ENCODE data around the gene ANKRD23. TPM values are rescaled to one million over a fixed set of nuclear protein-coding genes. Genes with fewer than 3 reads are reported as not detected.

ANKRD23 gene
- total and polyA plus RNA-seq, 9 donors, result 4.1 to 8.1 (median 6.9) TPM

- peaks cover 77% of the 10 kb centered on the region for H3K4me1 ChIP-seq (ENCODE audit: control insufficient read depth, insufficient read depth, low read length)
- WGBS (ENCODE audit: insufficient coverage), result 73% methylated on average over 9 of the region's 15 CpGs
- no peaks in the 10 kb centered on the region for H3K36me3 ChIP-seq (ENCODE audit: control insufficient read depth, insufficient read depth, low read length)
- peaks cover 11% of the 10 kb centered on the region for H3K27me3 ChIP-seq (ENCODE audit: control insufficient read depth, insufficient read depth, low read length)
- peak; percentile 57 for DNase-seq
- peak overlapping the region; percentile 59 for H3K27ac ChIP-seq (ENCODE audit: low read length)
- H3K4me3 ChIP-seq (ENCODE audit: low read length), result no peak overlapping the region
- H3K9me3 ChIP-seq (replicated peaks; ENCODE audit: control insufficient read depth, low read depth, low read length), result no peaks in the 10 kb centered on the region
Observed at GRCh38 chr2:96877631-96878092, 33.8 kb upstream of the ANKRD23 start.

GRCh38 chr2:96877042-96877451 is 33.2 kb upstream of the ANKRD23 start:
- H3K27ac ChIP-seq (ENCODE audit: low read length), result peak overlapping the region; percentile 29
- H3K4me3 ChIP-seq (ENCODE audit: low read length), result no peak overlapping the region
- DNase-seq, result no peak
- H3K4me1 ChIP-seq (ENCODE audit: control insufficient read depth, insufficient read depth, low read length), result peaks cover 71% of the 10 kb centered on the region
- H3K27me3 ChIP-seq (ENCODE audit: control insufficient read depth, insufficient read depth, low read length), result peaks cover 13% of the 10 kb centered on the region
- no peaks in the 10 kb centered on the region for H3K36me3 ChIP-seq (ENCODE audit: control insufficient read depth, insufficient read depth, low read length)
- H3K9me3 ChIP-seq (replicated peaks; ENCODE audit: control insufficient read depth, low read depth, low read length), result no peaks in the 10 kb centered on the region
- no CpG with 5 or more reads among the region's 6 CpGs for WGBS (ENCODE audit: insufficient coverage)

GRCh38 chr2:96876269-96877041 is 32.6 kb upstream of the ANKRD23 start:
- peaks cover 66% of the 10 kb centered on the region for H3K4me1 ChIP-seq (ENCODE audit: control insufficient read depth, insufficient read depth, low read length)
- WGBS (ENCODE audit: insufficient coverage), result 73% methylated on average over 13 of the region's 16 CpGs

GRCh38 chr2:96875498-96876268 is 31.9 kb upstream of the ANKRD23 start:
- no peak for DNase-seq
- Histone ChIP-seq H3K36me3 (ENCODE audit: control insufficient read depth, insufficient read depth, low read length) (no peaks in the 10 kb centered on the region), H3K4me1 (ENCODE audit: control insufficient read depth, insufficient read depth, low read length) (peaks cover 68% of the 10 kb centered on the region), H3K27ac (ENCODE audit: low read length) (no peak overlapping the region), H3K9me3 (replicated peaks; ENCODE audit: control insufficient read depth, low read depth, low read length) (no peaks in the 10 kb centered on the region), H3K4me3 (ENCODE audit: low read length) (no peak overlapping the region), H3K27me3 (ENCODE audit: control insufficient read depth, insufficient read depth, low read length) (peaks cover 13% of the 10 kb centered on the region)
- WGBS (ENCODE audit: insufficient coverage), result 62% methylated on average over 11 of the region's 14 CpGs

More at GRCh38 chr2:96876269-96877041, 32.6 kb upstream of the ANKRD23 start:
- peaks cover 13% of the 10 kb centered on the region for H3K27me3 ChIP-seq (ENCODE audit: control insufficient read depth, insufficient read depth, low read length)
- DNase-seq, result no peak
- peak overlapping the region; percentile 20 for H3K27ac ChIP-seq (ENCODE audit: low read length)
- H3K9me3 ChIP-seq (replicated peaks; ENCODE audit: control insufficient read depth, low read depth, low read length), result no peaks in the 10 kb centered on the region
- no peak overlapping the region for H3K4me3 ChIP-seq (ENCODE audit: low read length)
- no peaks in the 10 kb centered on the region for H3K36me3 ChIP-seq (ENCODE audit: control insufficient read depth, insufficient read depth, low read length)

GRCh38 chr2:96874198-96874831 is 30.5 kb upstream of the ANKRD23 start:
- H3K4me1 ChIP-seq (ENCODE audit: control insufficient read depth, insufficient read depth, low read length), result peaks cover 73% of the 10 kb centered on the region
- H3K27me3 ChIP-seq (ENCODE audit: control insufficient read depth, insufficient read depth, low read length), result peaks cover 17% of the 10 kb centered on the region
- DNase-seq, result no peak
- WGBS (ENCODE audit: insufficient coverage), result 43% methylated on average over 11 of the region's 18 CpGs
- no peak overlapping the region for H3K4me3 ChIP-seq (ENCODE audit: low read length)
- H3K9me3 ChIP-seq (replicated peaks; ENCODE audit: control insufficient read depth, low read depth, low read length), result no peaks in the 10 kb centered on the region
- H3K27ac ChIP-seq (ENCODE audit: low read length), result no peak overlapping the region
- no peaks in the 10 kb centered on the region for H3K36me3 ChIP-seq (ENCODE audit: control insufficient read depth, insufficient read depth, low read length)

GRCh38 chr2:96873651-96874096 is 29.9 kb upstream of the ANKRD23 start:
- H3K27me3 ChIP-seq (ENCODE audit: control insufficient read depth, insufficient read depth, low read length), result peaks cover 16% of the 10 kb centered on the region
- H3K27ac ChIP-seq (ENCODE audit: low read length), result peak overlapping the region; percentile 29
- H3K9me3 ChIP-seq (replicated peaks; ENCODE audit: control insufficient read depth, low read depth, low read length), result no peaks in the 10 kb centered on the region
- H3K4me3 ChIP-seq (ENCODE audit: low read length), result no peak overlapping the region
- 23% methylated on average over 4 of the region's 8 CpGs for WGBS (ENCODE audit: insufficient coverage)
- H3K36me3 ChIP-seq (ENCODE audit: control insufficient read depth, insufficient read depth, low read length), result no peaks in the 10 kb centered on the region
- H3K4me1 ChIP-seq (ENCODE audit: control insufficient read depth, insufficient read depth, low read length), result peaks cover 67% of the 10 kb centered on the region
- peak; percentile 55 for DNase-seq

- WGBS (ENCODE audit: insufficient coverage), result 68% methylated on average over 7 of the region's 14 CpGs
- Histone ChIP-seq H3K4me3 (ENCODE audit: low read length) (no peak overlapping the region), H3K27ac (ENCODE audit: low read length) (no peak overlapping the region)
Observed at GRCh38 chr2:96872591-96873349, 28.9 kb upstream of the ANKRD23 start.

GRCh38 chr2:96870626-96871255 is 26.9 kb upstream of the ANKRD23 start:
- WGBS (ENCODE audit: insufficient coverage), result 23% methylated on average over 7 of the region's 13 CpGs
- Histone ChIP-seq H3K27me3 (ENCODE audit: control insufficient read depth, insufficient read depth, low read length) (peaks cover 13% of the 10 kb centered on the region), H3K4me3 (ENCODE audit: low read length) (peak overlapping the region; percentile 91), H3K4me1 (ENCODE audit: control insufficient read depth, insufficient read depth, low read length) (peaks cover 60% of the 10 kb centered on the region), H3K36me3 (ENCODE audit: control insufficient read depth, insufficient read depth, low read length) (peaks cover 21% of the 10 kb centered on the region), H3K27ac (ENCODE audit: low read length) (peak overlapping the region; percentile 85), H3K9me3 (replicated peaks; ENCODE audit: control insufficient read depth, low read depth, low read length) (no peaks in the 10 kb centered on the region)
- peak; percentile 57 for DNase-seq

More at GRCh38 chr2:96872591-96873349, 28.9 kb upstream of the ANKRD23 start:
- no peak for DNase-seq
- Histone ChIP-seq H3K9me3 (replicated peaks; ENCODE audit: control insufficient read depth, low read depth, low read length) (no peaks in the 10 kb centered on the region), H3K36me3 (ENCODE audit: control insufficient read depth, insufficient read depth, low read length) (peaks cover under 1% of the 10 kb centered on the region), H3K27me3 (ENCODE audit: control insufficient read depth, insufficient read depth, low read length) (peaks cover 13% of the 10 kb centered on the region), H3K4me1 (ENCODE audit: control insufficient read depth, insufficient read depth, low read length) (peaks cover 62% of the 10 kb centered on the region)
